Aorta (tissue), 5 donors: ENCODE data around the gene ITM2A. TPM values are rescaled to one million over a fixed set of nuclear protein-coding genes. Genes with fewer than 3 reads are reported as not detected.

ENCODE experiments used
- ATAC-seq: fragments of 200-7000 bp; cut with Tn5 transposase; one replicate; pipeline ENCODE4 v1.9.1; 2022; ENCODE audit warnings: moderate library complexity; ENCODE audit not compliant: low FRiP score
- DNase-seq, 2 donors: peaks; one replicate each; pipeline ENCODE4 v3.0.0-alpha.2; 2020
- H3K27ac ChIP-seq, 2 donors: one replicate each; pipeline ENCODE4 v1.5.1; 2013; ENCODE audit warnings: low read length in 2 of 2, mild to moderate bottlenecking in 2 of 2, moderate library complexity in 2 of 2, control low read depth in 1 of 2, inconsistent platforms in 1 of 2, low read depth in 1 of 2
- H3K27me3 ChIP-seq, 2 donors: one replicate each; pipeline ENCODE4 v1.6.1; 2013; ENCODE audit warnings: control low read depth in 1 of 2, low read length in 1 of 2, mild to moderate bottlenecking in 1 of 2, moderate library complexity in 1 of 2; ENCODE audit not compliant: insufficient read depth in 2 of 2, control insufficient read depth in 1 of 2
- H3K36me3 ChIP-seq, 2 donors: one replicate each; pipeline ENCODE4 v1.6.1; 2013; ENCODE audit warnings: control low read depth in 1 of 2, low read length in 1 of 2, mild to moderate bottlenecking in 1 of 2; ENCODE audit not compliant: insufficient read depth in 2 of 2, control insufficient read depth in 1 of 2
- H3K4me1 ChIP-seq, 2 donors: one replicate each; pipeline ENCODE4 v1.6.1; 2013; ENCODE audit warnings: low read length in 2 of 2, control low read depth in 1 of 2, mild to moderate bottlenecking in 1 of 2, moderate library complexity in 1 of 2; ENCODE audit not compliant: insufficient read depth in 2 of 2, control insufficient read depth in 1 of 2
- H3K4me3 ChIP-seq, 2 donors: one replicate each; pipeline ENCODE4 v1.5.1; 2013; ENCODE audit warnings: low read length in 2 of 2, control low read depth in 1 of 2, mild to moderate bottlenecking in 1 of 2
- H3K9me3 ChIP-seq: one replicate; pipeline ENCODE4 v1.6.1; 2013; ENCODE audit warnings: mild to moderate bottlenecking, low read length; ENCODE audit not compliant: control insufficient read depth
- WGBS, 2 donors: extraction: QIAGEN DNeasy Blood & Tissue Kit; methylation state at CpG; one replicate each; pipeline ENCODE4 v1.1.7; 2013; 5-methylcytosine and 5-hydroxymethylcytosine counted together
- intact Hi-C, 2 donors: fragments of 100-400 bp; cut with DNase I; formaldehyde crosslinking; loops; one replicate each; pipeline versions ENCODE4 v1.14.2 to v1.15.0; 2022
- polyA plus RNA-seq, 2 donors: library from polyadenylated mRNA; stranded (reverse); fragments of 200-250 nt; gene quantifications; one replicate each; pipeline ENCODE4 v1.2.3, GENCODE V29; 2013
- total RNA-seq, 2 donors: library from RNA; stranded (reverse); fragmentation: NEBNext Ultra II Directional; extraction: Animal tissue kit (Norgen Biotek cat#: 25700); gene quantifications; one replicate each; pipeline ENCODE4 v1.2.1, GENCODE V29; 2021
- donor health status: healthy with polysubstance abuse.
- donor health status: Bipolar disorder and iron deficiency.
- donor health status: DM: no; HTN: no; CAD: no.
- donor health status: DM: no; HTN: no; CAD: no.
- donor health status: DM: yes; HTN: yes; CAD: no.

The ITM2A gene
- total and polyA plus RNA-seq, 4 donors = 1.6 to 153 (median 21.8) TPM

GRCh38 chrX:79375340-79375739 is 8.2 kb upstream of the ITM2A start:
- Histone ChIP-seq H3K27me3 (no peaks in the 10 kb centered on the region), H3K4me3 (no peak overlapping the region), H3K4me1 (no peaks in the 10 kb centered on the region), H3K36me3 (no peaks in the 10 kb centered on the region), H3K9me3 (no peaks in the 10 kb centered on the region), H3K27ac (no peak overlapping the region)
- intact Hi-C loops = no loop called here
- DNase-seq (no peak), ATAC-seq (no peak)
- 67 to 87% methylated on average over 2 of the region's 2 CpGs for WGBS, 2 donors

- no peaks in the 10 kb centered on the region for H3K4me1 ChIP-seq
- ATAC-seq (no peak), DNase-seq (no peak)
- no peaks in the 10 kb centered on the region for H3K36me3 ChIP-seq
- no peak overlapping the region for H3K4me3 ChIP-seq
- no peaks in the 10 kb centered on the region for H3K27me3 ChIP-seq
- intact Hi-C loops = no loop called here
- no peak overlapping the region for H3K27ac ChIP-seq
- no peaks in the 10 kb centered on the region for H3K9me3 ChIP-seq
- WGBS, 2 donors = 61 to 89% methylated on average over 1 of the region's 1 CpG
Observed at GRCh38 chrX:79371640-79372039, 4.5 kb upstream of the ITM2A start.

GRCh38 chrX:79371101-79371500 is 4.0 kb upstream of the ITM2A start:
- H3K9me3 ChIP-seq = no peaks in the 10 kb centered on the region
- no peaks in the 10 kb centered on the region for H3K27me3 ChIP-seq
- no peak for ATAC-seq
- H3K4me1 ChIP-seq = no peaks in the 10 kb centered on the region
- DNase-seq = no peak
- intact Hi-C loops = no loop called here
- no peak overlapping the region for H3K27ac ChIP-seq
- no peak overlapping the region for H3K4me3 ChIP-seq
- WGBS, 2 donors = 5 to 8% methylated on average over 2 of the region's 2 CpGs
- H3K36me3 ChIP-seq = no peaks in the 10 kb centered on the region

- WGBS, 2 donors = 95 to 100% methylated on average over 1 of the region's 1 CpG
- DNase-seq = no peak
- intact Hi-C loops = no loop called here
- Histone ChIP-seq H3K36me3 (no peaks in the 10 kb centered on the region), H3K4me3 (no peak overlapping the region), H3K9me3 (no peaks in the 10 kb centered on the region), H3K27me3 (no peaks in the 10 kb centered on the region), H3K4me1 (no peaks in the 10 kb centered on the region), H3K27ac (no peak overlapping the region)
- ATAC-seq = no peak
Observed at GRCh38 chrX:79369871-79370270, 2.7 kb upstream of the ITM2A start.

- Histone ChIP-seq H3K4me3 (no peak overlapping the region), H3K4me1 (no peaks in the 10 kb centered on the region), H3K27ac (no peak overlapping the region), H3K9me3 (no peaks in the 10 kb centered on the region), H3K36me3 (no peaks in the 10 kb centered on the region), H3K27me3 (no peaks in the 10 kb centered on the region)
- ATAC-seq (no peak), DNase-seq (no peak)
- intact Hi-C loops = no loop called here
- 78 to 83% methylated on average over 6 of the region's 6 CpGs for WGBS, 2 donors
Observed at GRCh38 chrX:79368441-79368840, 1.3 kb upstream of the ITM2A start.

GRCh38 chrX:79367907-79368306 is 773 bp upstream of the ITM2A start:
- H3K27me3 ChIP-seq = no peaks in the 10 kb centered on the region
- intact Hi-C loops = no loop called here
- no peak for ATAC-seq
- H3K27ac ChIP-seq = no peak overlapping the region
- no peaks in the 10 kb centered on the region for H3K9me3 ChIP-seq
- H3K4me1 ChIP-seq = no peaks in the 10 kb centered on the region
- 40 to 48% methylated on average over 3 of the region's 3 CpGs for WGBS, 2 donors
- no peaks in the 10 kb centered on the region for H3K36me3 ChIP-seq
- no peak for DNase-seq
- no peak overlapping the region for H3K4me3 ChIP-seq

- DNase-seq = no peak
- peak overlapping the region in 1 of 2 donors; percentile 1 for H3K4me3 ChIP-seq
- no peak overlapping the region for H3K27ac ChIP-seq
- no peaks in the 10 kb centered on the region for H3K4me1 ChIP-seq
- H3K36me3 ChIP-seq = no peaks in the 10 kb centered on the region
- ATAC-seq = no peak
- intact Hi-C loops = no loop called here
- H3K27me3 ChIP-seq = no peaks in the 10 kb centered on the region
- WGBS, 2 donors = 0 to 14% methylated on average over 6 of the region's 6 CpGs
- H3K9me3 ChIP-seq = no peaks in the 10 kb centered on the region
Observed at GRCh38 chrX:79366556-79366872, 620 bp downstream of the ITM2A start.

GRCh38 chrX:79365591-79365990 is 1.5 kb downstream of the ITM2A start:
- Histone ChIP-seq H3K9me3 (no peaks in the 10 kb centered on the region), H3K4me1 (no peaks in the 10 kb centered on the region), H3K4me3 (no peak overlapping the region), H3K27ac (no peak overlapping the region), H3K27me3 (no peaks in the 10 kb centered on the region), H3K36me3 (no peaks in the 10 kb centered on the region)
- DNase-seq (no peak), ATAC-seq (no peak)
- intact Hi-C loops = no loop called here
- WGBS, 2 donors = 53 to 71% methylated on average over 1 of the region's 1 CpG

- H3K4me1 ChIP-seq = no peaks in the 10 kb centered on the region
- intact Hi-C loops = no loop called here
- no peak for ATAC-seq
- no peaks in the 10 kb centered on the region for H3K27me3 ChIP-seq
- no peak for DNase-seq
- H3K4me3 ChIP-seq = no peak overlapping the region
- H3K36me3 ChIP-seq = no peaks in the 10 kb centered on the region
- WGBS, 2 donors = 51 to 69% methylated on average over 5 of the region's 5 CpGs
- no peaks in the 10 kb centered on the region for H3K9me3 ChIP-seq
- no peak overlapping the region for H3K27ac ChIP-seq
Observed at GRCh38 chrX:79364306-79364705, 2.8 kb downstream of the ITM2A start.
